SK-N-SH (cell line): ENCODE results near the gene TMEM245.

ENCODE experiments used
- CTCF ChIP-seq: fragments of 200-600 bp; sonication (generic); IDR thresholded peaks from 2 replicates; pipeline ENCODE4 v1.6.1; 2017; ENCODE audit warnings: antibody characterized with exemption, mild to moderate bottlenecking, moderate library complexity
- MAX ChIP-seq: IDR thresholded peaks from 2 replicates; pipeline ENCODE4 v1.4.0; 2012; ENCODE audit warnings: low read depth
- POLR2AphosphoS5 ChIP-seq: IDR thresholded peaks from 2 replicates; pipeline ENCODE4 v1.6.1; 2012; ENCODE audit warnings: low read depth, low read length
- REST ChIP-seq: IDR thresholded peaks from 2 replicates; pipeline ENCODE4 v1.6.1; 2012; ENCODE audit warnings: mild to moderate bottlenecking, low read depth, low read length, moderate library complexity
- YY1 ChIP-seq: IDR thresholded peaks from 2 replicates; pipeline ENCODE4 v1.4.0; 2012; ENCODE audit warnings: low read depth, mild to moderate bottlenecking
- ZBTB33 ChIP-seq: IDR thresholded peaks from 2 replicates; pipeline ENCODE4 v1.4.0; 2012; ENCODE audit warnings: low read depth, borderline replicate concordance

GRCh38 chr9:108980893-108981292 lies 138.9 kb downstream of the TMEM245 start:
- no peak for TF ChIP-seq YY1
- no peak for TF ChIP-seq REST
- TF ChIP-seq POLR2AphosphoS5, result no peak
- TF ChIP-seq ZBTB33, result no peak
- TF ChIP-seq MAX, result no peak
- TF ChIP-seq CTCF, result no peak
